Retinal pigment epithelial cell (primary cell): ENCODE results near the gene NMS.

Experiments
- DNase-seq: peaks from one replicate; pipeline ENCODE4 v3.0.0-alpha.2; 2010; ENCODE audit warnings: low read depth
- H3K4me3 ChIP-seq: 2 replicates; pipeline ENCODE4 v1.5.1; 2011; ENCODE audit warnings: mild to moderate bottlenecking, low read length, control low read depth, moderate library complexity
- CTCF ChIP-seq: conservative IDR thresholded peaks from 2 replicates; pipeline ENCODE4 v1.5.1; 2011; ENCODE audit warnings: low read depth, low read length, control low read depth, inconsistent platforms

Gene NMS

GRCh38 chr2:100513650-100514049 lies 43.4 kb downstream of the NMS start:
- H3K4me3 ChIP-seq = no peak overlapping the region
- no peak for DNase-seq
- no peak for TF ChIP-seq CTCF

GRCh38 chr2:100517556-100517955 lies 47.3 kb downstream of the NMS start:
- no peak for DNase-seq
- H3K4me3 ChIP-seq = no peak overlapping the region
- TF ChIP-seq CTCF = no peak

GRCh38 chr2:100518801-100519200 lies 48.5 kb downstream of the NMS start:
- no peak for TF ChIP-seq CTCF
- DNase-seq = no peak
- no peak overlapping the region for H3K4me3 ChIP-seq

- no peak overlapping the region for H3K4me3 ChIP-seq
- no peak for TF ChIP-seq CTCF
- DNase-seq = no peak
Measured at GRCh38 chr2:100520224-100520623, 49.9 kb downstream of the NMS start.

GRCh38 chr2:100522430-100522829 lies 52.1 kb downstream of the NMS start:
- no peak for DNase-seq
- TF ChIP-seq CTCF = no peak
- no peak overlapping the region for H3K4me3 ChIP-seq

GRCh38 chr2:100524331-100524730 lies 54.0 kb downstream of the NMS start:
- H3K4me3 ChIP-seq = no peak overlapping the region
- TF ChIP-seq CTCF = no peak
- DNase-seq = no peak

- no peak for TF ChIP-seq CTCF
- DNase-seq = no peak
- H3K4me3 ChIP-seq = no peak overlapping the region
Measured at GRCh38 chr2:100526868-100527267, 56.6 kb downstream of the NMS start.
